Measurements from ENCODE around the gene VARS1.

VARS1 gene

DNA sequence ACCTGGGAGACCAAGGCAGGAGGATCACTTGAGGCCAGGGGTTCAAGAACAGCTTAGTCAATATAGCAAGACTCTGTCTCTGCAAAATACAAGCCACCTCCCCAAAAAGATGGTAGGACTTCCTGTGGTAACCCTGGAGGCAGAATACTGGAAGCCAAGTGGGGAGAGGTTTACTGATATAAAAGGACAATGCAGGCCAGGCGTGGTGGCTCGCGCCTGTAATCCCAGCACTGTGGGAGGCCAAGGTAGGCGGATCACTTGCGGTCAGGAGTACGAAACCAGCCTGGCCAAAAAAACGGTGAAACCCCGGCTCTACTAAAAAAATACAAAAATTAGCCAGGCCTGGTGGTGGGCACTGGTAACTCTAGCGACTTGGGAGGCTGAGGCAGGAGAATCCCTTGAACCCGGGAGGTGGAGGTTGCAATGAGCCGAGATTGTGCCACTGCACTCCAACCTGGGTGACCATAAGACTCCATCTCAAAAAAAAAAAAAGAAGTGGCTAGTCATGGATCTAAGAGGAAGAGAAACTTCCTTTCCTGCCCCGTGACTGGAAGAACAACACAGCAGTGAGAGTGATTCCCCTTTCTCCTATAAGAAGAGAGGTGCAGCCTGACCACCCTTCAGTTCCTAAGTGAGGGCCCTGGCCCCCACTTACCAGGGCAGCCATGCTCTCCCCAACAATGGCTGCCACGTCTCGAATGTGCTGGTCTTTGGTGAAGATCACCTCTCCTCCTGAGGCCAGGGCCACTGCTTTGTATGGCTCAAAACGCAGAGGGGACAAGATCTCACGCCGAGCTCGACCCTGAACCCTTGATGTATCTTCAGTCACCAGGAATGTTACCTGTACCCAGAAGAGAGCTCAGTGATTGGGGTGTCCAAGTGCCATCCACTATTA, 26.9 kb downstream of the VARS1 start:
- no peak for DNase-seq

DNA sequence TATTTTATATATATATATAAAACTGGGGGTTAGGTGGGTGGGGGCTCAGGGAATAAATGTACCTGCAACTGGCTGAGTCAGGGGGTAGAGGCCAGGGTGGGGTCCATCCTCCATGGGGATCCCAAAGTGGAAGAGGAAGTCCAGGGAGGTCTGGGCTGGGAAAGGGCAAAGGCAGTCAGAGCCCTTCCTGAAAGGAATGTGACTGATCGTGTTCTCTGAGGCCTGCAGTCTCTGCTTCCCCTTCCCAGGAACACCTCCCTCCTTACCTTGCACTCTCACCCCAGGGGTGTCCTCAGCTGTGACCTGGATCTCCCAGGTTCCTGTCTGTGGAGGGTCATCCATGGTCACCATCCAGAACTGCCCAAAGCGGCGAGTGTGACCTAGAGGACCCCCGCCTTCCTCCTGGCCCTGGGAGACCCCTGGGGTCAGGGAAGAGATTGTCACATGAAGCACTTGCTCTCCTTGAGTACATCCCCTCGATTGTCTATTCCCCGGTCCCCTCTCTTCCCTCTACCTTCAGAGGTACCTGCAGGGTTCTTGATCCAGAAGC, 28.4 kb downstream of the VARS1 start:
- no peak for DNase-seq

DNA sequence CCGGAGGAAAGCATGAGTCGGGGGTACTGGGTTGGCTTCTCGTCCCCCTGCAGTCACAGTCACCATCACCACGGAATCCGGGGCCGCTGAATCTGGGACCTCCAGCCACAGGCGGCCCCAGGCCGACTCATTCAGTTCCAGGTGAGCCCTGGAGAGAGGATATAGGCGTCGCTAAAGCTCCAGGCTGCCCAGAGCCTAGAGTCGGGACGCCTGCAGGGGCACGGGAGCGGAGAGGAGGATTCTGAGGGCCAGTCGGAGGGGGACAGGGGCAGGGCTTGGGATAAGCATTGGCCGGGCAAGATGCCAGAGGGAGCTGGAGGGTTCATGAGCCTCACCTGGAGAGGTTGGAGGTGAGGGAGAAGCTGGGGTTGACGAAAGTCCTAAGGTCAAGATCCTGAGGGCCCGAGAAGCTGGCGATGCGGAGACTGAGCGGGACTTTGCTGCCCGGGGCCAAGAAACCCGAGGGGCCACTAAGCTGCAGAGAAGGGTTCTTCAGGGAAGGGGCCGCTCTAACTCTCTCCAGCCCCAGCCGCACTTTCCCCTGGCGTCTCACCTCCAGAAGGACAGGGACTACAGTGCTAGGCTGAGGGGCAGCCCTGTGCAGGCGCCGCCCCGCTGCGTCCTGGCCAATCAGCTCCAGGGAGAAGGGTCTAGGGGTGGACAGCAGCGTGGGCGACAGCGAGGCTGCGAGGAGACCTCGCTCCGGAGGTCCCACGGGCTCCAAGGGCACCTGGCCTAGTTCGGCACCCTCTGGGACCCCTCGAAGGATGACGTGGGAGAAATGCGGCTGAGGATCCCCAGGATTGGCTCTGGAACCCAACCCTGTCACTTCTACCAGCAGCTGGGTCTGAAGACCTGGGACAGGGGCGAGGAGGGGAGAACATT, 29.4 kb downstream of the VARS1 start:
- no peak for DNase-seq

DNA sequence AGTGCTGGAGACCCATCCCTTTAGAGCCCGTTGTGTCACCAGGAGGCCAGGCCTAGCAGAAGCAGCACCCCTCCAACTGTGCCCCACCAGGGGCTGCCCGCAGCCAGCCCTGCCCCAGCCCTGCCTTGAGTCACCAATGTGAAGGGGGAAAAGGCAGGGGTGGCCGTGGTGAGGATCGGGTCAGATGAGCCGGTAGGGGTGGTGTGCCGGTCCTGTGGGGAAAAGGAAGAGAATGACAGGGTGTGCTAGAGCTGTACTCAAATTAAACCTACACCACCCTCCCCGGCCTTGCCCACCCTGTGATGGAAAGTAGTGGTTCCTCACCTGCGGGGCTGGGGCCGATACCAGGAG, 30.0 kb downstream of the VARS1 start:
- DNase-seq: no peak

DNA sequence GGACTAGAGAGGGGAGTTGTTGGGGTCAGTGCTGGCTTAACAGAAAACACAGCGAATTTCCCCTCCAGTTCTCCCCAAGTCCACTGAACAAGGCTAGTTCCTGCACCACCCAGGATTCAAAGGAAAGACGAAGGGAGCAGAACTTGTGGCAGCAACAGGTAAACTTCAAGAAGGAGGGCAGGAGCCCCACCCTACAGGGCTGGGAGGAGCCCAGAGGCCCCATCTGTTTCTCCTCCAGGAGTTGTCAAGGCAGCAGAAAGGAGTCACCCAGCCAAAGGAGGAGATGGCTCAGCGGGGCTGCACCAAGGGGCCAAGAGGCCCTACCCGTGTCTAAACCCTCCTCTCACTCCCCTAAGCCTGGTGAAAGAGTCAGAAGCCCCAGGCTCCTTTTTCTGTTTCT, 31.4 kb downstream of the VARS1 start:
- DNase-seq: no peak

DNA sequence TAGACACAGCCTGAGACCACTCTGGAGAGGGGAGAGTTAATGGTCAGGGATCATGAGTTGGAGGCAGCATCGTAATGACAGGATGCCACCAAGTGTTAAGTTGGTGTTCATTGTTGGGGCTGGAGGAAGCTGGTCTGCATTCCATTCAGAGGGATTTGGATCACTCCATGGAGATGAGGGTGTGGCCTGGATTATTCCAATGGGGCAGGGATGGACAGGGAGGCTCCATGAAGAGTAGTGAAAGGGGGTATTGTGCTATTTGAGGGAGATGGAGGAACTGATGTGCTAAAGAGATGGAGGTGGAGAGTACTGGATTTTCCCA, 32.0 kb downstream of the VARS1 start:
- DNase-seq: no peak

DNA sequence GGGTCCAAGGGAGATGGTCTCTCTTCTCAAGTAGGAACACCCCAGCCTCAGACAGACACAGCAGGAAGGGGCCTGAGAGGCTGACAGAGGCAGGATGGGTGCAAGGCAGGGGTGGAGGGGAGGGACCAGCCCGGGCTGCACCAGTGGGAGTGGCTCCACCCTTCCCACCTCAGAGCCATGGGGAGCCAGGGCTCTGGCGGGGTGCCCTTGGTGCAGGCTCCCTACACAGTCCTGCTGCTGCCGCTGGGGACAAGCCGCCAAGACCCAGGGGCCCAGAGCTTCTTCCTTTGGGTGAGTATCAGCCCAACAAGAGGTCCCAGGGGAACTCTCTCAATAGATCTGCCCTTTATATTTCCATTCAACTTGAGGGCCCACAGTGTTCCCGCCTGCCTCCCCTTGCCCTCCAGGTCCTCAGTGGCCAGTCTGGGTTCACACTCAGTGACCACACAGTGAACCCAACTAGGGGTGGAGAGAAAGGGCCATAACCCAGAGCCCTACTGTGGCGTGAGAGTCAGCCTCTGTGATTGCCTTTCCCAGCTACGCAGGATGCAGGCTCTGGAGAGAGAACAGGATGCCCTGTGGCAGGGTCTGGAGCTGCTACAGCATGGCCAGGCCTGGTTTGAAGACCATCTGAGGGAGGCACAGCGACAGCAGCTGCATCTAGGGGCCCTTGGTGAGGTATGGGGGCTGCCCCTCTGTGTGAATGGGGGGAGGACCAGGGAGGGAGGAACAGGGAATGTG, 32.5 kb downstream of the VARS1 start:
- DNase-seq: no peak

DNA sequence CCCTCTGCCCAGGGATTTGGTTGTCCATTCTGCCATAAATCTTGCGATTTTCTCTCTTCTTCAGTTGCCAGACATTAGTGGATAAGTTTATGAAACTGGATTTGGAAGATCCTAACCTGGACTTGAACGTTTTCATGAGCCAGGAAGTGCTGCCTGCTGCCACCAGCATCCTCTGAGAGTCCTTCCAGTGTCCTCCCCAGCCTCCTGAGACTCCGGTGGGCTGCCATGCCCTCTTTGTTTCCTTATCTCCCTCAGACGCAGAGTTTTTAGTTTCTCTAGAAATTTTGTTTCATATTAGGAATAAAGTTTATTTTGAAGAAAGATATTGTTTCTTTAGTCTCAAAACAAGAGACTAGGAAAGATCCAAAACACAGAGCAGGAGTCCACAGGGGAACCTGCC, 33.2 kb downstream of the VARS1 start, which contains the start of gene SAPCD1:
TSS of gene SAPCD1 (plus strand) at position 301 of the 400 bp plus-strand sequence. CDS start 399 bp downstream, outside the sequence.
- no peak for DNase-seq

DNA sequence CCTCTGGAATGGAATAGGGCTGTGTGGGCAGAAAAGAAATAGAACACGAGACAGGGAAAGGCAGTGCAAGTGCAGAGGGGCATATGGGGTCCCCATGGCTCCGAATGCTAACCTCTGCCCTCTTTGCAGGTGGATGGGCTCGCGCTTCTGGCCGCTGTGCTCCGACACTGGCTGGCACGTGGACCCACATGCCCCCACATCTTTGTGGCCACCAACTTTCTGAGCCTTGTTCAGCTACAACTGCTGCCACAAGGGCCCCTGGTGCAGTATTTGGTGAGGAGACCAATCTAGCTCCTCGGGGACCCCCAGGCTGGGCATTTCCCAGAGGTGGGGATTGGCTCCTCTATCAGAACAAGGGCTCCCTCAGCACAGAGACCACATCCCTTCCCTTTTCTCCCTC, 34.2 kb downstream of the VARS1 start:
- no peak for DNase-seq

DNA sequence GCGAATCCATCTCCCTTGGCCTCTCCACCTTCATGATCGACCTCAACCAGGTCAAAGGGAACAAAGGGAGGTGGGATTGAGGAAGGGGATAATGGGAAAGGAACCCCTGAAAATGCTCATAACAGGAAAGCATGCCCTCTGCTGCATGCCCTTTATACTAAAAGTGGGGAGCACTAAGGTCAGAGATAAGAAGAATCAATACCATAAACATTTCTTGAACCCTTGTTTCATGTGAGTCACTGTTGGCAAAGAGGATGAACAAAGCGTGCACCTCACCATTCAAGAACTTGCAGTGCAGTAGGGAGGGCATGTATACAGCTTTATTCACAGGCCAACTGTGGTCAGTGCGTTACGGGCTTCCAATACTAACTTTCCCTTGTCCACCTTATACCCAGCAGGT, 34.8 kb downstream of the VARS1 start:
- no peak for DNase-seq

DNA sequence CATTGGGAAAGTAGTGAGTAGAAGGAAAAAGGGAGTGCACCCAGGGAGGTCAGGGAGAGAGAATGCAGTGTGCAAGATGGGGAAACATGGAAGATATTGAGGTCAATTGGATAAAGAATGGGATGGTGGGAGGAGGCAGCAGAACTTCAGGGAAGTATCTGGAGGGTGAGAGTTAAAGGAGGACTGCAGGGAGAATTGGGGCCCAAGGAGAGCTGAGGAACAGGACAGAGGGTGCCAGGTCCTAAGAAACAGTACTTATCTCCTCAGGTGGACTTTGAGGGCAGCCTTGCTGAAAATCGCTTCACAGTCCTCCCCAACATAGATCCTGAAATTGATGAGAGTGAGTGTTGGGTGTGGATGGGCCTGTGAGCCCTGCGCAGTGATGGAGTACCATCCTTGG, 37.3 kb downstream of the VARS1 start:
- DNase-seq: no peak

DNA sequence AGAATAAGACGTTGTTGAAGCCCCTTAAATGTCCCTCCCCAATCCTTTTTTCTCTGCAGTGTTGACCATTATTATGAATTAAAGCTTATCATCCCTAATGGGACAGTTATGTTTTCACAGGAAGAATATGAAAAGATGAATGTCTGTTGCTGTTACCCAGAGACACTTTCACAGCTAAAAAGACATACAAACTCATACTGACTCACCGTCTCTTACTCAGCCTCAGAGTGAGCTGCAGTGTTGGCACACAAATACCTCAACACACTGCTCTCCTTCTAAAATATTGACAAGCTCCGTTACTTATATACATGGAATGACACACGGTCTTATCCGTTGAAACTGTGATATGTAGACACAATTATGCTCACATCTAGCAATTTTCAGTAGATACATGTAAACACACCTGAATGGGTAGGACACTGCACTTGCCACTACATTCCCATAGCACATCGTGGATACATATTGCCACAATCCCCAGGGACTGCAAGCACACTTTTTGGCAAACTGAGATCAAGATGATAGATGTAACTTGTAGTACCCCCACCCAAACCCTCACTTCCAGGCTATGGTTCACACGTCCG, 42.7 kb downstream of the VARS1 start:
- no peak for DNase-seq

DNA sequence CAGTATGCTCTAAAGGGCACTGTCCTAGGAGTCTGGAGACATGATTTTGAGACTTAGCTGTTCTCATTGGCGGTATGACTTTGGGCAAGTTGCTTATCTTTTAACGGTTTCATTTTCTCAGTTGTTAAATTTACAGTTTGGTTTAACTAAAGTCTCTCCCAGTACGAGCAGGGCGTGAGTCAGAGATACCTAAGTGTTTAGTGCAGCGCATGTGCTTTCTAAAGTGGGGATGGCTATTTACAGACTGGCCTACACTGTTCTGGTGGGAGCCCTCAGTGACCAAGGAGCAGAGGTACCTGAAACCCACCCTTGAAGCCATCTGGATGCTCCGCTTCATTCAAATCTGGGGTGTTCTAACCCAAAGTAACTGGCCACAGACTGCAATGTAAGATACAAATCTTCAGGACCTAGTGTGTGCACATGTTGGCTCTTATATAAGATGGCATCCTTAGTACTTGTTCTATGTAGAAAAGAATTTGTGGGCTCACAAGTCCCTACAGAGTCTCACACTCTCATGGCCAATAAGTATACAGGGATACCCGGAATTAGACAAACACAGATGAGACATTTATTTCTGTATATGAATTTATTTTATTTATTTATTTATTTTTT, 45.0 kb downstream of the VARS1 start:
- no peak for DNase-seq

DNA sequence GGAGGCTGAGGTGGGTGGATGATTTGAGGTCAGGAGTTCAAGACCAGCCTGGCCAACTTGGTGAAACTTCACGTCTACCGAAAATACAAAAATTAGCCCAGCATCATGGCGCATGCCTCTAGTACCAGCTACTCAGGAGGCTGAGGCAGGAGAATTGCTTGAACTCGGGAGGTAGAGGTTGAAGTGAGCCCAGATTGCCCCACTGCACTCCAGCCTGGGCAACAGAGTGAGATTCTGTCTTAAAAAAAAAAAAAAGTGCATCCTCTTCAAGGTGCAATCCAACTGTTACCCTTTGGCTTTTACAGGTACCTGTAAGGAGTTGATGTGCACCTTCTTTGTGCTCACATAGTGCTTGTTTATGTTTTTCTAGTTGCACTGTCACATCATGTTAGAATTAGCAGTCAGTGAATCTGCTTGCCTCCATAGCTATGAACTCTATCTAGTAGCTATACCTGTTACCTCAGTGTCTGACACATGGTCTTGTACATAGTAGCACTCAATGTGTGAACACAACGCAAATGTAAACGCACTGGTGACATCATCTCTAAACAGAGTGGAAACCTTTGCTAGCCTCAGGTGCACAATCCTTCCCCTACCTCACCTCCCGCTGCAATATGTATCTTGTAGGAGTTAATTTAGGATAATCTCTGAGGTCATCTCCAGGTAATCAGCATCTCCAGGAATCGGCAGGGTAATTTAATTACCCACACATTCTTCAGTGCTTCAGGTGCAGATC, 46.1 kb downstream of the VARS1 start:
- no peak for DNase-seq

Data from CD4-positive, alpha-beta T cell treated with Interleukin-15 for 1 hour (primary cell).